HCT116 (cell line): ENCODE data around the gene FTO. TPM values are rescaled to one million over a fixed set of nuclear protein-coding genes. Genes with fewer than 3 reads are reported as not detected.

Experiments used
- ATAC-seq: fragments of 200-7000 bp; cut with Tn5 transposase; 2 replicates; pipeline ENCODE4 v1.9.1; 2020; ENCODE audit warnings: mild to moderate bottlenecking, moderate library complexity
- BruUV-seq: library from RNA; stranded (reverse); fragments of 400-500 nt; replicated peaks from 2 replicates; lab custom pipeline; 2021; lab: Mats Ljungman, UMichigan
- CTCF ChIA-PET: fragments of 300-600 bp; sonication (Branson Sonifier 250); formaldehyde crosslinking; loops from one replicate; lab custom pipeline; 2021; ENCODE audit warnings: antibody characterized with exemption; lab: Charles Lee
- POLR2A ChIA-PET: fragments of 300-600, 350-600 bp; sonication (Branson Sonifier 250); formaldehyde crosslinking; loops from one replicate; lab custom pipeline; 2021; ENCODE audit warnings: antibody characterized with exemption; lab: Charles Lee
- RAD21 ChIA-PET, 2 experiments: fragments of 300-600 bp; sonication (Branson Sonifier 250); formaldehyde crosslinking; loops; one replicate each; lab custom pipeline; 2023; ENCODE audit warnings: low total read pairs in 2 of 2; ENCODE audit not compliant: uncharacterized antibody in 2 of 2, unreplicated experiment in 2 of 2, low non-redundant PET in 1 of 2; lab: Charles Lee
- DNase-seq: peaks from one replicate; pipeline ENCODE4 v3.0.0-alpha.2; 2010; ENCODE audit warnings: low read depth, low spot score
- H2AFZ ChIP-seq: fragments of 200-600 bp; shearing (Covaris generic), sonication (generic); 2 replicates; pipeline ENCODE4 v1.6.1; 2017; ENCODE audit warnings: low read depth, mixed run types, mixed read lengths, antibody characterized with exemption, low read length; ENCODE audit not compliant: poor library complexity, severe bottlenecking
- H3K27ac ChIP-seq: 2 replicates; pipeline ENCODE4 v1.5.1; 2012; ENCODE audit warnings: low read depth, low read length
- H3K27me3 ChIP-seq: fragments of 200-600 bp; sonication (generic); 2 replicates; pipeline ENCODE4 v1.6.1; 2016; ENCODE audit warnings: mixed run types, low read length, mixed read lengths; ENCODE audit not compliant: insufficient read depth
- H3K36me3 ChIP-seq, 2 experiments: fragments of 200-500 bp in 1 of 2; fragments of 200-600 bp in 1 of 2; sonication (Bioruptor generic) in 1 of 2; sonication (generic) in 1 of 2; 2 replicates each; pipeline versions ENCODE4 v1.5.1 to v1.6.1; 2014 to 2016; ENCODE audit warnings: low read length in 2 of 2, inconsistent platforms in 1 of 2, mixed read lengths in 1 of 2, mixed run types in 1 of 2; ENCODE audit not compliant: insufficient read depth in 2 of 2, control insufficient read depth in 1 of 2
- H3K4me1 ChIP-seq, 2 experiments: fragments of 200-600 bp in 1 of 2; sonication (generic) in 1 of 2; 2 replicates each; pipeline versions ENCODE4 v1.5.1 to v1.6.1; 2012 to 2017; ENCODE audit warnings: low read length in 2 of 2, inconsistent platforms in 1 of 2, mild to moderate bottlenecking in 1 of 2, mixed read lengths in 1 of 2, mixed run types in 1 of 2, moderate library complexity in 1 of 2; ENCODE audit not compliant: insufficient read depth in 2 of 2, control insufficient read depth in 1 of 2
- H3K4me2 ChIP-seq: fragments of 200-600 bp; sonication (generic); 2 replicates; pipeline ENCODE4 v1.6.1; 2017; ENCODE audit warnings: mixed run types, low read length, mixed read lengths
- H3K4me3 ChIP-seq, 2 experiments: fragments of 200-600 bp in 1 of 2; sonication (generic) in 1 of 2; replicated peaks in 1 of 2; 2 replicates each; pipeline ENCODE4 v1.5.1; 2011 to 2016; ENCODE audit warnings: low read length in 2 of 2, control low read depth in 1 of 2, low read depth in 1 of 2, mild to moderate bottlenecking in 1 of 2, mixed read lengths in 1 of 2, mixed run types in 1 of 2
- H3K79me2 ChIP-seq: fragments of 200-600 bp; sonication (generic); 2 replicates; pipeline ENCODE4 v1.6.1; 2017; ENCODE audit warnings: mild to moderate bottlenecking, mixed run types, low read length, moderate library complexity, mixed read lengths; ENCODE audit not compliant: insufficient read depth
- H3K9ac ChIP-seq: fragments of 200-600 bp; sonication (generic); 2 replicates; pipeline ENCODE4 v1.6.1; 2016; ENCODE audit warnings: low read length, mixed read lengths
- H3K9me2 ChIP-seq: fragments of 200-600 bp; sonication (generic), shearing (Covaris generic); 2 replicates; pipeline ENCODE4 v1.6.1; 2017; ENCODE audit warnings: mixed run types, mild to moderate bottlenecking, moderate library complexity; ENCODE audit not compliant: insufficient read depth
- H3K9me3 ChIP-seq, 2 experiments: fragments of 200-500 bp in 1 of 2; fragments of 200-600 bp in 1 of 2; sonication (Bioruptor generic) in 1 of 2; sonication (generic) in 1 of 2; 2 replicates each; pipeline ENCODE4 v1.6.1; 2014 to 2017; ENCODE audit warnings: low read length in 2 of 2, mixed read lengths in 2 of 2, inconsistent platforms in 1 of 2, low read depth in 1 of 2, mild to moderate bottlenecking in 1 of 2, mixed run types in 1 of 2, moderate library complexity in 1 of 2; ENCODE audit not compliant: control insufficient read depth in 1 of 2, insufficient read depth in 1 of 2
- H4K20me1 ChIP-seq: fragments of 200-600 bp; sonication (generic), shearing (Covaris generic); 2 replicates; pipeline ENCODE4 v1.6.1; 2017; ENCODE audit warnings: mixed run types, mild to moderate bottlenecking, moderate library complexity; ENCODE audit not compliant: insufficient read depth
- CTCF ChIP-seq, 3 experiments: fragments of 200-600 bp in 1 of 3; sonication (generic) in 1 of 3; IDR thresholded peaks in 2 of 3; conservative IDR thresholded peaks in 1 of 3; 2 replicates each; pipeline ENCODE4 v1.5.1; 2012 to 2017; ENCODE audit warnings: low read depth in 2 of 3, low read length in 2 of 3, antibody characterized with exemption in 1 of 3, borderline replicate concordance in 1 of 3, control low read depth in 1 of 3, mild to moderate bottlenecking in 1 of 3, mixed read lengths in 1 of 3, mixed run types in 1 of 3, moderate library complexity in 1 of 3; ENCODE audit not compliant: insufficient read depth in 1 of 3
- JUND ChIP-seq: IDR thresholded peaks from 2 replicates; pipeline ENCODE4 v1.6.1; 2012
- SIN3A ChIP-seq: IDR thresholded peaks from 2 replicates; pipeline ENCODE4 v1.6.1; 2012; ENCODE audit warnings: low read depth
- SRF ChIP-seq: IDR thresholded peaks from 2 replicates; pipeline ENCODE4 v1.6.1; 2012; ENCODE audit warnings: low read depth
- TCF7L2 ChIP-seq: IDR thresholded peaks from 2 replicates; pipeline ENCODE4 v1.7.0; 2011; ENCODE audit warnings: borderline replicate concordance, inconsistent platforms; ENCODE audit not compliant: insufficient read depth, insufficient read length; ENCODE audit errors: extremely low read depth
- YY1 ChIP-seq: IDR thresholded peaks from 2 replicates; pipeline ENCODE4 v1.6.1; 2011; ENCODE audit warnings: low read length, low read depth, moderate library complexity, mild to moderate bottlenecking; ENCODE audit not compliant: insufficient replicate concordance; ENCODE audit errors: extremely low read depth
- ZNF274 ChIP-seq: fragments of 200-500 bp; sonication (Bioruptor generic); IDR thresholded peaks from 2 replicates; pipeline ENCODE4 v1.6.1; 2014; ENCODE audit warnings: mild to moderate bottlenecking, low read depth, low read length, inconsistent platforms
- intact Hi-C: fragments of 100-400 bp; cut with micrococcal nuclease; formaldehyde crosslinking; loops from 2 replicates; pipeline ENCODE4 v1.10.0; 2022
- total RNA-seq: library from RNA; stranded (reverse); gene quantifications from one replicate; pipeline ENCODE4 v1.2.1, GENCODE V29; 2021; ENCODE audit not compliant: unreplicated experiment

Gene FTO
- total RNA-seq, 1 experiment from 2014 or later, result 55.2 TPM

DNA sequence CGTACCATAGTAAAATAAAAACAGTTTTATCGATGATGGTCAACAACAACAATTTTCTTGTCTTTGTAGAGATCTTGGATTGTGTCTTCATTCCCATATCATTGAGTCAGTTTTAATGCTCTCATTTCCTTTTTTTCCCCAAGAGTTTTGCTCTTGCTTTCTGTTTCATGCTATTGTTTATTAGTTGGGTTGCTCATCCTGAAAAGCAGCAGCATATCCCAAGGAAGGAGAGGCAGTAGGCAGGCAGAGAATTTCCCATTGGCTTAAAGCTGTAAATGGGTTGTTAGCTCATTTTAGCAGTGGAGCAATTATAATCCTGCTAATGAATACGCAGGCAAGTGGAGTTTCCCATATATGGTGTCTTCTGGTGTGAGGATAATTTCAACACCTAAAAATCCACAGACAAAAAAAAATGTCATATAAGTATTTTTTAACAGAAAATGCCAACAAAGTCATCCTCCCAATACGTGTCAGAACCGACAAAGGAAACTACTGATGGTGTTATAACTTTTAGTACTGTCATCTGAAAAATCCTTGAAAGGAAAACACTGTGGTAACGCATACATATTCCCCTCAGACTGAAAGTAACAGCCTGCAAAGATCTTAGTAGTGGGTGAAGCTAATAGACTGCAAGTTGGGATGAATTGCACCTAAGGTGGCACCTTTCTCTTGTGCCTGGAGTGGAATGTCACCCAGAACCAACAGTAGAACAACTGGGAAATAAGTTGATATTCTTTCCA lies 218.3 kb downstream of the FTO start (continued):
- no peak for TF ChIP-seq CTCF (IDR thresholded peaks at IDR 0.05 in 2 of 3, conservative IDR thresholded peaks at IDR 0.05 in 1 of 3; ENCODE audit: borderline replicate concordance in 1 of 3, insufficient read depth in 1 of 3, low read depth in 2 of 3, low read length in 2 of 3)
- no peak for TF ChIP-seq SRF
- no peak for TF ChIP-seq SIN3A
- no peak for TF ChIP-seq ZNF274
- no peak for TF ChIP-seq TCF7L2
- TF ChIP-seq, all 23 proteins: peak for 0

DNA sequence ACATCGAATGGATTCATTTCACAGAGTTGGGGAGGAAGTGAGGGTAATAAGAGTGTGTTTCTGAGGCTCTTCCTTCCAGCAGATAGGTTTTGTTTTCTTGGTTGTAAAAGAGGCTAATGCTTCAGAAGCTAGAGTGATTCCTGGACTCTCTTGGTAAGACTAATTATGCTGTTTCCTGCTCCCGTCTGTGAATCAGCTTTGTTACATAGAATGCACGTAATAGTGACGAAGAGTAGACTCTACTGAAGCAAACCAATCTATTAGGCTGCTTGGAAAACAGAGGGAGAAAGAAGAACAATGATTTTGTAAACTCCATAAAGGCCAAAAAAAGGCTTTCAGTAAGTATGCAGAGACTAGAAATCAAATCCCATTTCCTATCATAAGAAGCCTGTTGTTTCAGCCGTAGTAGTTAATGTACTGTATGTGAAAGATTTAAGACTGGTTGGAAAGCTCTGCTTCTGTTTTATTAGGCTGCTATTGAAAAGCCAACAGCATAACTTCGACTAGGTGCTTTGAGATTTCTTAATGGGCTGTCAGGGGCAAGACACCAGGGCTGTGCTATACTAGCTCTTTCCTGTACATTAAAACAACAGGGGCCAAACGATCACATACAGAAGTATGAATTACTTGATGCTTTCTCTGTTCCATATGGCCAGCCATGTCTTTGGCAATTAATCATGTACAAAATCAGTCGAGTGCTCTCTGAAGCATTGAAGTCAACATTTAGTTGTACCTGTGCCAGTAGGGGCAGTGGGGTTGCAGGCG lies 219.0 kb downstream of the FTO start:
- Histone ChIP-seq H3K27me3 (no peaks in the 10 kb centered on the region), H3K79me2 (no peaks in the 10 kb centered on the region), H3K9me2 (no peaks in the 10 kb centered on the region), H3K9ac (no peak overlapping the region), H3K4me1 (no peaks in the 10 kb centered on the region), H3K4me2 (no peak overlapping the region), H4K20me1 (no peaks in the 10 kb centered on the region), H3K27ac (no peak overlapping the region)
- BruUV-seq, result no TSS peak
- ChIA-PET CTCF (no interaction called here), RAD21 (no interaction called here), POLR2A (no interaction called here)
- TF ChIP-seq YY1, result no peak
- no peak for TF ChIP-seq JUND
- no peak for TF ChIP-seq CTCF (IDR thresholded peaks at IDR 0.05 in 2 of 3, conservative IDR thresholded peaks at IDR 0.05 in 1 of 3; ENCODE audit: borderline replicate concordance in 1 of 3, insufficient read depth in 1 of 3, low read depth in 2 of 3, low read length in 2 of 3)
- TF ChIP-seq, all 23 proteins: peak for 0
- ATAC-seq (no peak), DNase-seq (no peak)
- Histone ChIP-seq H2AFZ (no peak overlapping the region), H3K9me3 (no peaks in the 10 kb centered on the region), H3K36me3 (no peaks in the 10 kb centered on the region), H3K4me3 (no peak overlapping the region)
- intact Hi-C loops, result no loop called here
